PC-3 (cell line): ENCODE data around the gene ACER3.

ENCODE experiments used
- EZH2 ChIP-seq: fragments of 300-600 bp; sonication (generic); IDR thresholded peaks from one replicate; pipeline ENCODE4 v1.6.1; 2017; ENCODE audit warnings: antibody characterized with exemption, mild to moderate bottlenecking, low read length; ENCODE audit not compliant: unreplicated experiment
- TF ChIP-seq, protein P1 (sequence below): fragments of 300-600 bp; sonication (generic); conservative IDR thresholded peaks from 2 replicates; pipeline ENCODE4 v1.5.1; 2017; ENCODE audit warnings: antibody characterized with exemption, low read depth, mild to moderate bottlenecking, low read length

GRCh38 chr11:77059806-77060205 lies 199.1 kb downstream of the ACER3 start:
- TF ChIP-seq, protein P1, sequence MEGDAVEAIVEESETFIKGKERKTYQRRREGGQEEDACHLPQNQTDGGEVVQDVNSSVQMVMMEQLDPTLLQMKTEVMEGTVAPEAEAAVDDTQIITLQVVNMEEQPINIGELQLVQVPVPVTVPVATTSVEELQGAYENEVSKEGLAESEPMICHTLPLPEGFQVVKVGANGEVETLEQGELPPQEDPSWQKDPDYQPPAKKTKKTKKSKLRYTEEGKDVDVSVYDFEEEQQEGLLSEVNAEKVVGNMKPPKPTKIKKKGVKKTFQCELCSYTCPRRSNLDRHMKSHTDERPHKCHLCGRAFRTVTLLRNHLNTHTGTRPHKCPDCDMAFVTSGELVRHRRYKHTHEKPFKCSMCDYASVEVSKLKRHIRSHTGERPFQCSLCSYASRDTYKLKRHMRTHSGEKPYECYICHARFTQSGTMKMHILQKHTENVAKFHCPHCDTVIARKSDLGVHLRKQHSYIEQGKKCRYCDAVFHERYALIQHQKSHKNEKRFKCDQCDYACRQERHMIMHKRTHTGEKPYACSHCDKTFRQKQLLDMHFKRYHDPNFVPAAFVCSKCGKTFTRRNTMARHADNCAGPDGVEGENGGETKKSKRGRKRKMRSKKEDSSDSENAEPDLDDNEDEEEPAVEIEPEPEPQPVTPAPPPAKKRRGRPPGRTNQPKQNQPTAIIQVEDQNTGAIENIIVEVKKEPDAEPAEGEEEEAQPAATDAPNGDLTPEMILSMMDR: no peak
- no peak for TF ChIP-seq EZH2
